Testis (tissue), 3 donors: ENCODE measurements around the gene USH1G. TPM values are rescaled to one million over a fixed set of nuclear protein-coding genes. Genes with fewer than 3 reads are reported as not detected.

Experiments
- DNase-seq: peaks from one replicate; pipeline ENCODE4 v3.0.0-alpha.2; 2019
- H3K27ac ChIP-seq, 2 donors: fragments of 200-600 bp; sonication (generic); one replicate each; pipeline ENCODE4 v1.5.1; 2019
- H3K27me3 ChIP-seq: fragments of 200-600 bp; sonication (generic); one replicate; pipeline ENCODE4 v1.5.1; 2019
- H3K36me3 ChIP-seq: fragments of 200-600 bp; sonication (generic); one replicate; pipeline ENCODE4 v1.5.1; 2017; ENCODE audit warnings: low read depth; ENCODE audit errors: missing control alignments
- H3K4me1 ChIP-seq: fragments of 200-600 bp; sonication (generic); one replicate; pipeline ENCODE4 v1.5.1; 2019
- H3K4me3 ChIP-seq, 2 donors: fragments of 200-600 bp; sonication (generic); one replicate each; pipeline ENCODE4 v1.5.1; 2017 to 2019
- H3K9me3 ChIP-seq: fragments of 200-600 bp; sonication (generic); one replicate; pipeline ENCODE4 v1.5.1; 2017
- CTCF ChIP-seq, 3 experiments: fragments of 450-650 bp in 2 of 3; fragments of 200-600 bp in 1 of 3; sonication (generic) in 1 of 3; IDR thresholded peaks; one replicate each; pipeline ENCODE4 v1.5.1; 2016 to 2019; ENCODE audit warnings: antibody characterized with exemption in 3 of 3, mild to moderate bottlenecking in 2 of 3, moderate library complexity in 1 of 3
- POLR2A ChIP-seq: fragments of 450-650 bp; IDR thresholded peaks from one replicate; pipeline ENCODE4 v1.6.1; 2017; ENCODE audit warnings: antibody characterized with exemption, mild to moderate bottlenecking, moderate library complexity
- WGBS, 2 donors: methylation state at CpG; one replicate each; pipeline ENCODE4 v1.1.5; 2018; 5-methylcytosine and 5-hydroxymethylcytosine counted together
- intact Hi-C: fragments of 100-400 bp; cut with DNase I; formaldehyde crosslinking; loops from one replicate; pipeline ENCODE4 v1.15.1; 2023; ENCODE audit warnings: low total_unique reads
- polyA plus RNA-seq: library from polyadenylated mRNA; stranded (reverse); fragments of 350-450 nt; fragmentation: Illumina TruSeq; extraction: RNeasy Lipid Tissue Mini Kit (QIAGEN cat#74804); gene quantifications from one replicate; pipeline ENCODE4 v1.2.3, GENCODE V29; 2014; ENCODE audit warnings: low read depth, low replicate concordance; ENCODE audit not compliant: insufficient read depth
- total RNA-seq, 2 donors: library from RNA; depleted of rRNA; stranded (reverse); fragments of >200 nt; gene quantifications; one replicate each; pipeline ENCODE4 v1.2.3, GENCODE V29; 2016

USH1G gene
- total and polyA plus RNA-seq, 3 donors from 2014 or later: 1.1 to 2.1 (median 2.0) TPM

GRCh38 chr17:74959826-74960515 lies 36.9 kb upstream of the USH1G start:
- 70 to 77% methylated on average over 8 to 14 of the region's 14 CpGs for WGBS, 2 donors
- intact Hi-C loops: loop anchor here (10.0 kb wide), 1 partner anchor 155 kb away; no protein-coding TSS in a partner anchor
- DNase-seq: no peak
- Histone ChIP-seq H3K27ac (no peak overlapping the region), H3K27me3 (no peaks in the 10 kb centered on the region), H3K4me1 (no peaks in the 10 kb centered on the region), H3K9me3 (no peaks in the 10 kb centered on the region), H3K4me3 (no peak overlapping the region), H3K36me3 (no peaks in the 10 kb centered on the region)
- no peak for TF ChIP-seq CTCF (IDR thresholded peaks at IDR 0.05)
- no peak for TF ChIP-seq POLR2A

GRCh38 chr17:74957935-74958740 lies 35.1 kb upstream of the USH1G start:
- H3K27me3 ChIP-seq: no peaks in the 10 kb centered on the region
- H3K36me3 ChIP-seq: no peaks in the 10 kb centered on the region
- H3K4me1 ChIP-seq: no peaks in the 10 kb centered on the region
- H3K4me3 ChIP-seq: no peak overlapping the region
- WGBS, 2 donors: 41 to 75% methylated on average over 23 of the region's 33 CpGs
- no peaks in the 10 kb centered on the region for H3K9me3 ChIP-seq
- intact Hi-C loops: no loop called here
- TF ChIP-seq CTCF (IDR thresholded peaks at IDR 0.05) (peak; percentile 84 to 94 (median 93)), POLR2A (no peak)
- no peak overlapping the region for H3K27ac ChIP-seq
- DNase-seq: peak; percentile 85

GRCh38 chr17:74956093-74956492 lies 33.0 kb upstream of the USH1G start:
- no peak for DNase-seq

GRCh38 chr17:74954665-74955421 lies 31.8 kb upstream of the USH1G start:
- Histone ChIP-seq H3K27me3 (no peaks in the 10 kb centered on the region), H3K4me1 (no peaks in the 10 kb centered on the region), H3K4me3 (no peak overlapping the region), H3K9me3 (no peaks in the 10 kb centered on the region), H3K36me3 (no peaks in the 10 kb centered on the region), H3K27ac (no peak overlapping the region)
- WGBS, 2 donors: 72 to 74% methylated on average over 12 to 13 of the region's 13 CpGs
- intact Hi-C loops: no loop called here
- no peak for DNase-seq
- TF ChIP-seq CTCF (IDR thresholded peaks at IDR 0.05) (no peak), POLR2A (no peak)

More at GRCh38 chr17:74956093-74956492, 33.0 kb upstream of the USH1G start:
- 74 to 83% methylated on average over 4 of the region's 4 CpGs for WGBS, 2 donors
- H3K27ac ChIP-seq: no peak overlapping the region
- TF ChIP-seq CTCF (IDR thresholded peaks at IDR 0.05) (no peak), POLR2A (no peak)
- H3K4me3 ChIP-seq: no peak overlapping the region
- no peaks in the 10 kb centered on the region for H3K27me3 ChIP-seq
- H3K9me3 ChIP-seq: no peaks in the 10 kb centered on the region
- H3K4me1 ChIP-seq: no peaks in the 10 kb centered on the region
- no peaks in the 10 kb centered on the region for H3K36me3 ChIP-seq
- intact Hi-C loops: no loop called here
